Measurements from ENCODE around the gene ZBTB47.

- TF ChIP-seq CTCF (IDR thresholded peaks at IDR 0.05) (no peak), POLR2A (IDR thresholded peaks at IDR 0.05) (no peak)
Measured at GRCh38 chr3:42672515-42672914, 19.0 kb downstream of the ZBTB47 start.

All from stomach (tissue), 4 donors.